Tibial nerve (tissue), 3 donors: ENCODE data around the gene ARL6IP1.

ENCODE experiments used
- CTCF ChIP-seq, 5 experiments: fragments of 200-600 bp in 3 of 5; fragments of 450-650 bp in 2 of 5; sonication (generic) in 3 of 5; IDR thresholded peaks; one replicate each; pipeline ENCODE4 v1.5.1; 2016 to 2019; ENCODE audit warnings: antibody characterized with exemption in 5 of 5, mild to moderate bottlenecking in 3 of 5, moderate library complexity in 2 of 5
- POLR2A ChIP-seq, 2 donors: fragments of 450-650 bp; IDR thresholded peaks; one replicate each; pipeline ENCODE4 v1.6.1; 2017; ENCODE audit warnings: antibody characterized with exemption in 2 of 2, mild to moderate bottlenecking in 2 of 2, moderate library complexity in 2 of 2

DNA sequence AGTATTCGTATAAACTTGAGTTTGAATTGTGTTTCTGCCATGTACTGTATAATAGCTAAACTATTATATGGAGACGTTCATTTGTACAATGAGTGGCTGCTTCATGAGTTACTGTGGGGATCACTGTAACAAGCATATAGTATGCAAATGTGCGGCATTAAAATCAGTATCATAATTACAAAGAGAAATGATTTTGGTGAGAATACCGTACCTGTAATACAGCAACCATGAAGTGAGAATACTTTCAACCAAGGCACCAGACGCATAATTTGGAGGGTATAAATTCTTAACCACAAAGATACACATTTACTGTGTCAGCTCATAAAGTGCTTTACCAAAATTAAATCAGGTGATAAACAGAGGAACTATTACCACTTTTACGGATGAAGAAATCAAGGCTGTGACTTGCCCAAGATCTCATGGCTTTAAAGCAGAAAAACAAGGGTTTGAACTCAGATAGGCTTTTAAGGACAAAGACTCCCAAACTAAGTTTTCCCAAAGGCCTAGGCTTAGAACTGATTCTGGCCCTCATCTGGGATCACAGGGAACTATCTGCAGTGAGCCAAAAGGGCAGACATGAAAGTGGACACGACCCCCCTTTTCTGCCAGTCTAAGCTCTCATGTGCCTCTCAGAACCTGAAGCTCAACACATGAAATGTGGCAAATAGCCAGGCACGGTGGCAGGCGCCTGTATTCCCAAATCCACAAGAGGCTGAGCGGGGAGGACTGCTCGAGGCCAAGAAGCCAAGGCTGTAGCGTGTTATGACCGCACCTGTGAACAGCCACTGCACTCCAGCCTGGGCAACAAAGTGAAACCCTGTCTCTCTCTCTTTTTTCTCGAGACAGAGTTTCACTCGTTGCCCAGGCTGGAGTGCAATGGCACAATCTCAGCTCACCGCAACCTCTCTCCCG, 17.7 kb downstream of the ARL6IP1 start:
- TF ChIP-seq CTCF (IDR thresholded peaks at IDR 0.05) (no peak), POLR2A (IDR thresholded peaks at IDR 0.05) (no peak)
